Colonic mucosa (tissue), 4 donors: Measurements from ENCODE around the gene LPGAT1. TPM values are rescaled to one million over a fixed set of nuclear protein-coding genes. Genes with fewer than 3 reads are reported as not detected.
A peak's percentile ranks its signal among the peaks of the same experiment; 100 is the strongest.

Source experiments
- DNase-seq: peaks from one replicate; pipeline ENCODE4 v3.0.0-alpha.2; 2020
- H3K27ac ChIP-seq: fragments of 200-600 bp; one replicate; pipeline ENCODE4 v1.8.0; 2021
- H3K27me3 ChIP-seq: fragments of 200-600 bp; one replicate; pipeline ENCODE4 v1.8.0; 2021
- H3K36me3 ChIP-seq: fragments of 200-600 bp; one replicate; pipeline ENCODE4 v1.8.0; 2021
- H3K4me1 ChIP-seq: fragments of 200-600 bp; one replicate; pipeline ENCODE4 v1.8.0; 2021; ENCODE audit warnings: mild to moderate bottlenecking
- H3K4me3 ChIP-seq: fragments of 200-600 bp; one replicate; pipeline ENCODE4 v1.8.0; 2021
- H3K9ac ChIP-seq, 2 donors: one replicate each; pipeline ENCODE4 v1.7.0; 2013; ENCODE audit warnings: control low read depth in 2 of 2, low read depth in 2 of 2, low read length in 2 of 2
- H3K9me3 ChIP-seq: fragments of 200-600 bp; one replicate; pipeline ENCODE4 v1.8.0; 2021
- intact Hi-C: fragments of 100-400 bp; cut with DNase I; formaldehyde crosslinking; loops from one replicate; pipeline ENCODE4 v1.14.1; 2022
- total RNA-seq, 2 donors: library from RNA; stranded (reverse); fragmentation: NEBNext Ultra II Directional in 1 of 2; extraction: Animal tissue kit (Norgen Biotek cat#: 25700) in 1 of 2; gene quantifications; one replicate each; pipeline ENCODE4 v1.2.1, GENCODE V29; 2021
- TF ChIP-seq, protein P1 (sequence below): fragments of 200-600 bp; IDR thresholded peaks from one replicate; pipeline ENCODE4 v1.8.0; 2022; ENCODE audit warnings: antibody characterized with exemption, mild to moderate bottlenecking
- donor health status: healthy.
- donor health status: DM: no; HTN: no; CAD: no.
- donor health status: DM: no; HTN: no; CAD: no.

Gene LPGAT1
- total RNA-seq, 2 donors from 2014 or later = 44.2 to 50.8 TPM

DNA sequence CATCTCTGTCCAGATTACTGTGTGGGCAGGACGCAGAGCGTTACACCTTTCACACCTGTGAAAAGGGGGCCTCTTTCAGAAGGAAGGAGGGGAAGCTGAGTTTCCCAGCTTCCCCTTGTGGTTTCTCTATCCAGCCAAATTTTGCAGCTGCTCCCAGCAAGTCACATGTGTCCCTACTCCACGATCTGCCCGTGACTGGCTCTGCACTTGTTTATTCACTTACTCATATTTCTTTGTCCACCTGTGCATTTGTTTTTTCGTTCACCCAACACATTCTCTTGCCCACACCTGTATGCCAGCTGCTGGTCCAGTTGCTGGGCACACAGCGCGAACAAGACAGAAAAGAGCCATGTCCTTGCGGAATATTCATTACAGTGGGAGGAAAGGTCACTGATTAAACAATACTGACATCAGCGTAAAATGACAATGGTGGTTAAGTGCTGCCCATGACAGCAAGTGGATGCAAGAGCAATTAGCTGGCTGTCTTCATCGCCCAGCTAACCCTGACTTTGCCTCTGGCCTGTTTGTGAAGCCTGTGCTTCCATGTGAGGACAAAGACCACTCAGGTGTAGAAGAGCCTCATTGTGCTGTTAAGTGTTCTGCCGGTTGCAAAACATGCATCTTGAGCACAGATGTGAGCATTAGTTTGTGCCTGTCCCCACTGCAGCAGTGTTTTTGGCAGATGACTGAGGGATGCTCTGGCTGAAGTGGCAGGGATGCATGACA is 126.6 kb downstream of the LPGAT1 start:
- no peak for DNase-seq
- intact Hi-C loops = no loop called here
- H3K36me3 ChIP-seq = no peaks in the 10 kb centered on the region
- no peak overlapping the region for H3K27ac ChIP-seq
- H3K9me3 ChIP-seq = no peaks in the 10 kb centered on the region
- H3K4me3 ChIP-seq = no peak overlapping the region
- TF ChIP-seq, protein P1, sequence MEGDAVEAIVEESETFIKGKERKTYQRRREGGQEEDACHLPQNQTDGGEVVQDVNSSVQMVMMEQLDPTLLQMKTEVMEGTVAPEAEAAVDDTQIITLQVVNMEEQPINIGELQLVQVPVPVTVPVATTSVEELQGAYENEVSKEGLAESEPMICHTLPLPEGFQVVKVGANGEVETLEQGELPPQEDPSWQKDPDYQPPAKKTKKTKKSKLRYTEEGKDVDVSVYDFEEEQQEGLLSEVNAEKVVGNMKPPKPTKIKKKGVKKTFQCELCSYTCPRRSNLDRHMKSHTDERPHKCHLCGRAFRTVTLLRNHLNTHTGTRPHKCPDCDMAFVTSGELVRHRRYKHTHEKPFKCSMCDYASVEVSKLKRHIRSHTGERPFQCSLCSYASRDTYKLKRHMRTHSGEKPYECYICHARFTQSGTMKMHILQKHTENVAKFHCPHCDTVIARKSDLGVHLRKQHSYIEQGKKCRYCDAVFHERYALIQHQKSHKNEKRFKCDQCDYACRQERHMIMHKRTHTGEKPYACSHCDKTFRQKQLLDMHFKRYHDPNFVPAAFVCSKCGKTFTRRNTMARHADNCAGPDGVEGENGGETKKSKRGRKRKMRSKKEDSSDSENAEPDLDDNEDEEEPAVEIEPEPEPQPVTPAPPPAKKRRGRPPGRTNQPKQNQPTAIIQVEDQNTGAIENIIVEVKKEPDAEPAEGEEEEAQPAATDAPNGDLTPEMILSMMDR = no peak
- no peaks in the 10 kb centered on the region for H3K4me1 ChIP-seq
- no peak overlapping the region for H3K9ac ChIP-seq
- no peaks in the 10 kb centered on the region for H3K27me3 ChIP-seq

DNA sequence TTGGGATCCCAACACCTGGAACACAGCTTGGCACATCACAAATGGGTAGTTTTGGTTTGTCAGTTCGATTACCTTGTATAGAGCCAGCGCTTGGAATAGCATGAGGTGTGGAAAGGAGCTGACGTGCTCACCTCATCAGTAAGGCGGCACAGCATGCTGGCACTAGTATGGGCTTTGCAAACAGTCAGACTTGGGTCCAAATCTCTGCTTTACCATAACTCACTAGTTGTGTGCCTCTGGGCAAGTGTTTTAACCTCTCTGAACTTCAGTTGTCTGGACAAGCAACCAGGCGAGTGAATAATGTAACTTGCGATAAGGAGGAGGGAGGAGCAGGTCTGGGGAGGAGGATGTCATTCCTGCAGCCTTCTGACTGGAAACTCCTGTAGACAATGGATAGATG is 128.8 kb downstream of the LPGAT1 start:
- no peaks in the 10 kb centered on the region for H3K4me1 ChIP-seq
- H3K9ac ChIP-seq = no peak overlapping the region
- H3K27ac ChIP-seq = no peak overlapping the region
- no peak for DNase-seq
- no peak overlapping the region for H3K4me3 ChIP-seq
- intact Hi-C loops = no loop called here
- no peaks in the 10 kb centered on the region for H3K9me3 ChIP-seq
- TF ChIP-seq, protein P1 = no peak
- no peaks in the 10 kb centered on the region for H3K36me3 ChIP-seq
- no peaks in the 10 kb centered on the region for H3K27me3 ChIP-seq

DNA sequence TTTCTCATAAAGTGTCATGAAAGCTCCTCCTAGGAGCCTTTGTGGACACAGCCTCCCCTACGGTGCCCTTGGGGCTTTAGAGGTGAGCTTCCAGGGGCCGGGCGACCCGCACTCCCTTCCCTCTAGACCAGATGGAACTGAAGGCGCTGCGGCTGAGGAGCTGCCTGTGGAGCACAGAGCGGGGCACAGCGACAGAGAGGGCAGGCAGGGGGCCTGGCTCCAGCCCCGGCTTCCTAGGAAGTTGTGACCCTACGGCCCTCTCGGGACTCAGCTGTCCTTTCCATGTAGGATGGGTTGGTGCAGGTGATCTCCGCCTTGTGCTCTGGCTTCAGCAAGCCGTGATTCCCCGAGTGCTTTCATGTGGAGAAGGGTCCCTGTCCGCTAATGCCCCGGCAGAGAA is 131.5 kb downstream of the LPGAT1 start:
- intact Hi-C loops = loop anchor here (5.0 kb wide), 3 partner anchors 133 to 308 kb away; partner anchors contain the start of gene LPGAT1
- DNase-seq = no peak
- Histone ChIP-seq H3K27me3 (no peaks in the 10 kb centered on the region), H3K9ac (no peak overlapping the region), H3K4me3 (no peak overlapping the region), H3K9me3 (no peaks in the 10 kb centered on the region), H3K27ac (no peak overlapping the region), H3K36me3 (no peaks in the 10 kb centered on the region), H3K4me1 (no peaks in the 10 kb centered on the region)
- TF ChIP-seq, protein P1 = no peak

DNA sequence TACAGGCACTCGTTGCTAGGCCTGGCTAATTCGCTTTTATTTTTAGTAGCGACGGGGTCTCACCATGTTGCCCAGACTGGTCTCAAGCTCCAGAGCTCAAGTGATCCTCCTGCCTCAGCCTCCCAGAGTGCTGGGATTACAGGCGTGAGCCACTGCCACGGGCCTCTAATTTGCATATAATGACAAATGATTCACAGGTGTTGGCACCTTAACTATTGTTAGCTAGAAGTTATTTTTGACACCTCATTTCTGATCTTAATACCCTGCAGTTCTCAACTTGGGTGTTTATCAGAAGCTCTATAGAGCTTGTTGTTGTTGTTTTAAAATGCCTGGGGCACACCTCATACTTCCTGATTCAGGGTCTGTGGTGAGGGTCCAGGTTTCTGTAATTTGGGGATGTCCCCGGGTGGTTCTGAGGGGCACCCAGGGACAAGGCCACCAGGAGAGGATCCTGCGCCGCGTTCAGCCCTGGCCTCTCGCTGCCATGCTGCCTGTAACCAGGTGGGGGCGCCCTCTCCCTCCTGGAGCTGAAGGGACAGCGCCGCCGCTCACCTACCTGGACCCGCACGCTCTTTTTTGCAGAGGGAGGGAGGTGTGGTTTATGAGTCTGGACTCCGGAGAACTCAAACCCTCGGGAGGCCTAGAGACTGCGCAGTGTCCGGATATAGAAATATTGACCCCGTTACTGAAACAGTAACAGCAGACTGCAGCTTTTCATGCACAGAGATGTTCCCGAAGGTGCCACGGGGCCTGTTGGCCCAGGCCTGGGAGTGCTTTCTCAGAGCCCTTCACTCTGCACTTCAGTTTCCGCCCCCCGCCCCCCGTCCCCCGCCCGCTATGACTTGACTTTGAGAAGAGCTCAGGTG is 132.2 kb downstream of the LPGAT1 start:
- Histone ChIP-seq H3K27me3 (no peaks in the 10 kb centered on the region), H3K36me3 (no peaks in the 10 kb centered on the region), H3K27ac (no peak overlapping the region), H3K4me3 (no peak overlapping the region), H3K9ac (no peak overlapping the region), H3K9me3 (no peaks in the 10 kb centered on the region), H3K4me1 (no peaks in the 10 kb centered on the region)
- DNase-seq = peak; percentile 88
- intact Hi-C loops = loop anchor here (5.0 kb wide), 3 partner anchors 134 to 309 kb away; partner anchors contain the start of gene LPGAT1
- TF ChIP-seq, protein P1 = peak; percentile 96

DNA sequence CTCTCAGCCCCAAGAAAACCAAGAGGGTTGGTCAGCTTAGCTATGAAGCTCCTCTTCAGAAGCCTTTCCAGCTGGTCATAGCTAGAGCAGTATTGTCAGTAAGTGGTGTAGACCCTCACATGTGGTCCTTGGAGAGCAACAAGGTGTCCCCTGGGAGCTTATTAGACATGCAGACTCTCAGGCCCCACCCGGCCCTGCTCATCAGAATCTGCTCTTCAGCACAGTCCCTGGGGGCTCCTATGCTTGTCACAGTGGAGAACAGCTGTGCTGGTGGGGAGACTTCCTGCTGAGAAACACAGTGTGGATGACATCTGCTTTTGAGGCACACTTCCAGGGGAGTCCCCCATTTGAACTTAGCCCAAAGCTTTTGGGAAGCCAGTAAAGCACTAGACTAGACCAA is 133.2 kb downstream of the LPGAT1 start:
- no peaks in the 10 kb centered on the region for H3K27me3 ChIP-seq
- H3K9me3 ChIP-seq = no peaks in the 10 kb centered on the region
- no peak overlapping the region for H3K27ac ChIP-seq
- H3K36me3 ChIP-seq = no peaks in the 10 kb centered on the region
- H3K9ac ChIP-seq = no peak overlapping the region
- TF ChIP-seq, protein P1 = no peak
- H3K4me3 ChIP-seq = no peak overlapping the region
- H3K4me1 ChIP-seq = no peaks in the 10 kb centered on the region
- no peak for DNase-seq
- intact Hi-C loops = loop anchor here (5.0 kb wide), 3 partner anchors 135 to 310 kb away; partner anchors contain the start of gene LPGAT1
